Measurements from ENCODE around the gene LAMC2.

- TF ChIP-seq CTCF (optimal IDR thresholded peaks at IDR 0.05 in 1 of 3, IDR thresholded peaks at IDR 0.05 in 1 of 3, conservative IDR thresholded peaks at IDR 0.05 in 1 of 3; ENCODE audit: extremely low read depth in 1 of 3, insufficient read depth in 2 of 3, low read length in 3 of 3) (no peak), EZH2 (IDR thresholded peaks at IDR 0.05; ENCODE audit: low read length) (no peak)
Measured at GRCh38 chr1:183288583-183288982, 102.5 kb downstream of the LAMC2 start.
